B cell (primary cell): Measurements from ENCODE around the gene KRT39. TPM values are rescaled to one million over a fixed set of nuclear protein-coding genes. Genes with fewer than 3 reads are reported as not detected.

Source experiments
- ATAC-seq: fragments of 200-7000 bp; cut with Tn5 transposase; one replicate; pipeline ENCODE4 v1.10.0; 2021; ENCODE audit warnings: low read depth, mild to moderate bottlenecking, moderate number of reproducible peaks, moderate library complexity
- CTCF ChIA-PET: fragments of 350-600 bp; sonication (Branson Sonifier 250); formaldehyde crosslinking; loops from one replicate; lab custom pipeline; 2021; ENCODE audit warnings: antibody characterized with exemption, inconsistent platforms; lab: Charles Lee
- POLR2A ChIA-PET: fragments of 350-600 bp; sonication (Branson Sonifier 250); formaldehyde crosslinking; loops from one replicate; lab custom pipeline; 2021; ENCODE audit warnings: antibody characterized with exemption; lab: Charles Lee
- DNase-seq: peaks from one replicate; pipeline ENCODE4 v3.0.0; 2013
- H2AFZ ChIP-seq: 2 replicates; pipeline ENCODE4 v1.6.1; 2012; ENCODE audit warnings: mild to moderate bottlenecking, low read depth, low read length; ENCODE audit not compliant: insufficient read depth, poor library complexity, severe bottlenecking
- H3K27ac ChIP-seq, 2 donors: 1 replicate in 1 of 2; 2 replicates in 1 of 2; pipeline ENCODE4 v1.5.1; 2012 to 2013; ENCODE audit warnings: low read length in 2 of 2, mild to moderate bottlenecking in 2 of 2, moderate library complexity in 1 of 2
- H3K27me3 ChIP-seq, 4 experiments: fragments of 200-600 bp in 1 of 4; sonication (generic) in 1 of 4; replicated peaks in 1 of 4; 1 replicate in 2 of 4; 2 replicates in 2 of 4; pipeline versions ENCODE4 v1.6.1 to v1.7.0; 2013 to 2016; ENCODE audit warnings: low read length in 3 of 4, mild to moderate bottlenecking in 2 of 4, mixed read lengths in 1 of 4, moderate library complexity in 1 of 4; ENCODE audit not compliant: insufficient read depth in 4 of 4, control insufficient read depth in 3 of 4; ENCODE audit errors: control extremely low read depth in 1 of 4
- H3K36me3 ChIP-seq, 2 experiments: replicated peaks in 1 of 2; 1 replicate in 1 of 2; 2 replicates in 1 of 2; pipeline versions ENCODE4 v1.6.1 to v1.7.1; 2013; ENCODE audit warnings: low read length in 1 of 2; ENCODE audit not compliant: insufficient read depth in 2 of 2, control insufficient read depth in 1 of 2; ENCODE audit errors: control extremely low read depth in 1 of 2, extremely low read depth in 1 of 2
- H3K4me1 ChIP-seq, 2 donors: fragments of 200-600 bp in 1 of 2; sonication (generic) in 1 of 2; 1 replicate in 1 of 2; 2 replicates in 1 of 2; pipeline versions ENCODE4 v1.5.1 to v1.6.1; 2013 to 2017; ENCODE audit warnings: low read length in 2 of 2; ENCODE audit not compliant: control insufficient read depth in 2 of 2, insufficient read depth in 2 of 2
- H3K4me2 ChIP-seq: replicated peaks from 2 replicates; pipeline ENCODE3; 2012; ENCODE audit warnings: mild to moderate bottlenecking, low read depth, low read length; ENCODE audit not compliant: poor library complexity, severe bottlenecking
- H3K4me3 ChIP-seq, 5 experiments: fragments of 200-600 bp in 1 of 5; sonication (generic) in 1 of 5; 1 replicate in 3 of 5; 2 replicates in 2 of 5; pipeline versions ENCODE4 v1.5.1 to v1.7.0; 2011 to 2016; ENCODE audit warnings: low read length in 4 of 5, mild to moderate bottlenecking in 4 of 5, low read depth in 2 of 5, control low read depth in 1 of 5, moderate library complexity in 1 of 5; ENCODE audit not compliant: insufficient read depth in 1 of 5; ENCODE audit errors: control extremely low read depth in 1 of 5, extremely low read depth in 1 of 5
- H3K79me2 ChIP-seq: fragments of 200-600 bp; sonication (generic); one replicate; pipeline ENCODE4 v1.6.0; 2016; ENCODE audit warnings: low read length; ENCODE audit not compliant: control insufficient read depth, insufficient read depth
- H3K9ac ChIP-seq: fragments of 200-600 bp; sonication (generic); 2 replicates; pipeline ENCODE4 v1.6.1; 2017; ENCODE audit warnings: mild to moderate bottlenecking, low read length, moderate library complexity
- H3K9me3 ChIP-seq, 3 donors: one replicate each; pipeline versions ENCODE4 v1.6.1 to v1.7.1; 2013; ENCODE audit warnings: low read length in 2 of 3; ENCODE audit not compliant: control insufficient read depth in 2 of 3, insufficient read depth in 1 of 3; ENCODE audit errors: control extremely low read depth in 1 of 3
- H4K20me1 ChIP-seq: 2 replicates; pipeline ENCODE4 v1.6.0; 2012; ENCODE audit warnings: mild to moderate bottlenecking, low read length; ENCODE audit not compliant: insufficient read depth, control insufficient read depth, poor library complexity, severe bottlenecking
- H3K27ac Mint-ChIP-seq: one replicate; pipeline ENCODE4 v1.8.0; 2021; ENCODE audit warnings: mixed read lengths
- H3K27me3 Mint-ChIP-seq: one replicate; pipeline ENCODE4 v1.8.0; 2021; ENCODE audit warnings: mixed read lengths
- H3K4me1 Mint-ChIP-seq: one replicate; pipeline ENCODE4 v1.8.0; 2021; ENCODE audit warnings: mixed read lengths
- H3K4me3 Mint-ChIP-seq: one replicate; pipeline ENCODE4 v1.8.0; 2021; ENCODE audit warnings: mixed read lengths
- H3K9me3 Mint-ChIP-seq: one replicate; pipeline ENCODE4 v1.8.0; 2022; ENCODE audit warnings: mixed read lengths; ENCODE audit not compliant: insufficient read depth
- CTCF ChIP-seq: fragments of 200-600 bp; IDR thresholded peaks from one replicate; pipeline ENCODE4 v1.8.0; 2022; ENCODE audit warnings: antibody characterized with exemption, mild to moderate bottlenecking
- EZH2 ChIP-seq: IDR thresholded peaks from 2 replicates; pipeline ENCODE4 v1.6.1; 2012; ENCODE audit warnings: borderline replicate concordance, low read depth, mild to moderate bottlenecking, moderate library complexity, low read length; ENCODE audit not compliant: insufficient read depth, poor library complexity, severe bottlenecking
- WGBS: methylation state at CpG from one replicate; pipeline ENCODE4 v1.1.5; 2013; ENCODE audit warnings: missing lambda C conversion rate; ENCODE audit not compliant: insufficient coverage; 5-methylcytosine and 5-hydroxymethylcytosine counted together
- intact Hi-C: fragments of 100-400 bp; cut with micrococcal nuclease; formaldehyde crosslinking; loops from one replicate; pipeline ENCODE4 v1.10.0; 2022
- polyA plus RNA-seq: library from polyadenylated mRNA; depleted of rRNA; stranded (reverse); fragments of >200 nt; gene quantifications from 2 replicates; pipeline ENCODE4 v1.2.3, GENCODE V29; 2012
- total RNA-seq, 2 donors: library from RNA; stranded (reverse); fragments of 120-200 nt in 1 of 2; gene quantifications; 1 replicate in 1 of 2; 2 replicates in 1 of 2; pipeline versions ENCODE4 v1.2.3 to v1.2.4, GENCODE V29; 2013 to 2022

The KRT39 gene
- total and polyA plus RNA-seq, 2 donors (not counting 1 experiment from before 2014, with no cell fraction given): not detected

- WGBS: no CpG with 5 or more reads among the region's 1 CpG
These were observed 50.4 kb downstream of the KRT39 start for GRCh38 chr17:40916366-40916765.

More at GRCh38 chr17:40916366-40916765, 50.4 kb downstream of the KRT39 start:
- H3K9ac ChIP-seq: no peak overlapping the region
- no peaks in the 10 kb centered on the region for H3K9me3 ChIP-seq
- H3K27me3 ChIP-seq: no peaks in the 10 kb centered on the region
- Mint-ChIP-seq H3K4me1 (peaks cover 3% of the 10 kb centered on the region), H3K4me3 (no peak overlapping the region), H3K9me3 (no peaks in the 10 kb centered on the region), H3K27ac (no peak overlapping the region), H3K27me3 (peaks cover 19% of the 10 kb centered on the region)
- CTCF ChIA-PET: interaction anchor here (0.9 to 1.1 kb wide), 3 partner anchors 632 to 747 kb away, joined by 4 to 5 read pairs (median 4); no protein-coding TSS in a partner anchor
- no peaks in the 10 kb centered on the region for H3K79me2 ChIP-seq
- intact Hi-C loops: no loop called here
- H3K36me3 ChIP-seq: no peaks in the 10 kb centered on the region
- H2AFZ ChIP-seq: no peak overlapping the region
- POLR2A ChIA-PET: no interaction called here
- H3K4me3 ChIP-seq: no peak overlapping the region
- H4K20me1 ChIP-seq: no peaks in the 10 kb centered on the region
- H3K4me2 ChIP-seq: no peak overlapping the region
- no peaks in the 10 kb centered on the region for H3K4me1 ChIP-seq
- H3K27ac ChIP-seq: no peak overlapping the region
- ATAC-seq (no peak), DNase-seq (no peak)
- TF ChIP-seq CTCF: no peak
- TF ChIP-seq EZH2: no peak
